Activated naive CD4-positive, alpha-beta T cell treated with anti-CD3 and anti-CD28 coated beads, Interleukin-2, amount 10 ng/mL, durations not matched to agents 7 days and 5 days (primary cell): ENCODE results near the gene CD151.

Experiments
- CTCF ChIA-PET: fragments of 350-600 bp; sonication (Branson Sonifier 250); formaldehyde crosslinking; loops from one replicate; lab custom pipeline; 2021; ENCODE audit warnings: antibody characterized with exemption; lab: Charles Lee
- DNase-seq: peaks from one replicate; pipeline ENCODE4 v3.0.0-alpha.2; 2020
- H3K27ac Mint-ChIP-seq: one replicate; pipeline ENCODE4 v1.8.0; 2021; ENCODE audit warnings: mild to moderate bottlenecking, moderate library complexity, mixed read lengths
- H3K27me3 Mint-ChIP-seq: one replicate; pipeline ENCODE4 v1.8.0; 2021; ENCODE audit warnings: mild to moderate bottlenecking, mixed read lengths
- H3K36me3 Mint-ChIP-seq: one replicate; pipeline ENCODE4 v1.8.0; 2021; ENCODE audit warnings: mixed read lengths
- H3K4me1 Mint-ChIP-seq: one replicate; pipeline ENCODE4 v1.8.0; 2021; ENCODE audit warnings: mixed read lengths
- H3K4me3 Mint-ChIP-seq: one replicate; pipeline ENCODE4 v1.8.0; 2021; ENCODE audit warnings: mild to moderate bottlenecking, moderate library complexity, mixed read lengths
- H3K9me3 Mint-ChIP-seq: one replicate; pipeline ENCODE4 v1.8.0; 2021; ENCODE audit warnings: mixed read lengths

Gene CD151

GRCh38 chr11:803467-803742 is 29.3 kb upstream of the CD151 start:
- CTCF ChIA-PET, result no interaction called here
- DNase-seq, result no peak
- Mint-ChIP-seq H3K4me1 (peaks cover 34% of the 10 kb centered on the region), H3K36me3 (peaks cover 6% of the 10 kb centered on the region), H3K9me3 (no peaks in the 10 kb centered on the region), H3K4me3 (peak overlapping the region; percentile 82), H3K27ac (no peak overlapping the region), H3K27me3 (no peaks in the 10 kb centered on the region)

- CTCF ChIA-PET, result no interaction called here
- peak overlapping the region; percentile 84 for H3K27ac Mint-ChIP-seq
- H3K4me3 Mint-ChIP-seq, result peak overlapping the region; percentile 82
- no peak for DNase-seq
- H3K9me3 Mint-ChIP-seq, result no peaks in the 10 kb centered on the region
- H3K27me3 Mint-ChIP-seq, result no peaks in the 10 kb centered on the region
- H3K36me3 Mint-ChIP-seq, result peaks cover 6% of the 10 kb centered on the region
- peaks cover 40% of the 10 kb centered on the region for H3K4me1 Mint-ChIP-seq
Measured at GRCh38 chr11:803770-804598, 28.8 kb upstream of the CD151 start.

- Mint-ChIP-seq H3K4me3 (peak overlapping the region; percentile 82), H3K36me3 (peaks cover 6% of the 10 kb centered on the region), H3K27ac (peak overlapping the region; percentile 84), H3K27me3 (peaks cover 2% of the 10 kb centered on the region), H3K4me1 (peaks cover 41% of the 10 kb centered on the region), H3K9me3 (no peaks in the 10 kb centered on the region)
- CTCF ChIA-PET, result no interaction called here
- DNase-seq, result no peak
Measured at GRCh38 chr11:804599-804964, 28.2 kb upstream of the CD151 start.

- Mint-ChIP-seq H3K36me3 (peaks cover 23% of the 10 kb centered on the region), H3K9me3 (no peaks in the 10 kb centered on the region), H3K27ac (peak overlapping the region; percentile 97), H3K4me3 (peak overlapping the region; percentile 91), H3K4me1 (peaks cover 59% of the 10 kb centered on the region), H3K27me3 (peaks cover 3% of the 10 kb centered on the region)
- DNase-seq, result peak; percentile 42
- CTCF ChIA-PET, result interaction anchor here (0.7 kb wide), 1 partner anchor 151 kb away, joined by 3 read pairs; no protein-coding TSS in a partner anchor
Measured at GRCh38 chr11:808427-809286, 24.1 kb upstream of the CD151 start.

- peak within 1 kb of the TSS; percentile 91 for H3K4me3 Mint-ChIP-seq
- peak; percentile 98 for DNase-seq
- H3K36me3 Mint-ChIP-seq, result peaks cover 26% of the 10 kb centered on the region
- peaks cover 3% of the 10 kb centered on the region for H3K27me3 Mint-ChIP-seq
- CTCF ChIA-PET, result no interaction called here
- no peaks in the 10 kb centered on the region for H3K9me3 Mint-ChIP-seq
- peak within 1 kb of the TSS; percentile 97 for H3K27ac Mint-ChIP-seq
- peaks cover 55% of the 10 kb centered on the region for H3K4me1 Mint-ChIP-seq
Measured at GRCh38 chr11:809287-810039, 23.3 kb upstream of the CD151 start, which contains the start of gene RPLP2. Gene RPLP2 (plus strand): TSS chr11:809967. CDS start chr11:810235, 268 bp downstream.

- Mint-ChIP-seq H3K4me1 (peaks cover 53% of the 10 kb centered on the region), H3K27ac (peak overlapping the region; percentile 97), H3K9me3 (no peaks in the 10 kb centered on the region), H3K4me3 (peak overlapping the region; percentile 91), H3K36me3 (peaks cover 26% of the 10 kb centered on the region), H3K27me3 (peaks cover 3% of the 10 kb centered on the region)
- CTCF ChIA-PET, result no interaction called here
- no peak for DNase-seq
Measured at GRCh38 chr11:810040-810567, 22.6 kb upstream of the CD151 start.

GRCh38 chr11:811446-812245 is 21.1 kb upstream of the CD151 start:
- no peaks in the 10 kb centered on the region for H3K9me3 Mint-ChIP-seq
- peaks cover 44% of the 10 kb centered on the region for H3K4me1 Mint-ChIP-seq
- CTCF ChIA-PET, result no interaction called here
- peaks cover 26% of the 10 kb centered on the region for H3K36me3 Mint-ChIP-seq
- H3K27ac Mint-ChIP-seq, result peak overlapping the region; percentile 90
- H3K27me3 Mint-ChIP-seq, result peaks cover 3% of the 10 kb centered on the region
- H3K4me3 Mint-ChIP-seq, result peak overlapping the region; percentile 91
- no peak for DNase-seq

- H3K36me3 Mint-ChIP-seq, result peaks cover 26% of the 10 kb centered on the region
- peaks cover 3% of the 10 kb centered on the region for H3K27me3 Mint-ChIP-seq
- H3K9me3 Mint-ChIP-seq, result no peaks in the 10 kb centered on the region
- H3K4me1 Mint-ChIP-seq, result peaks cover 42% of the 10 kb centered on the region
- CTCF ChIA-PET, result no interaction called here
- peak overlapping the region; percentile 90 for H3K27ac Mint-ChIP-seq
- peak overlapping the region; percentile 21 for H3K4me3 Mint-ChIP-seq
- no peak for DNase-seq
Measured at GRCh38 chr11:812390-812789, 20.4 kb upstream of the CD151 start.

GRCh38 chr11:813072-813455 is 19.7 kb upstream of the CD151 start:
- H3K27me3 Mint-ChIP-seq, result peaks cover 3% of the 10 kb centered on the region
- H3K36me3 Mint-ChIP-seq, result peaks cover 26% of the 10 kb centered on the region
- DNase-seq, result no peak
- no peak overlapping the region for H3K4me3 Mint-ChIP-seq
- CTCF ChIA-PET, result no interaction called here
- no peaks in the 10 kb centered on the region for H3K9me3 Mint-ChIP-seq
- H3K4me1 Mint-ChIP-seq, result peaks cover 37% of the 10 kb centered on the region
- no peak overlapping the region for H3K27ac Mint-ChIP-seq

GRCh38 chr11:813456-814096 is 19.2 kb upstream of the CD151 start:
- no peak for DNase-seq
- Mint-ChIP-seq H3K27ac (no peak overlapping the region), H3K4me1 (peaks cover 35% of the 10 kb centered on the region), H3K4me3 (no peak overlapping the region), H3K27me3 (peaks cover 3% of the 10 kb centered on the region), H3K9me3 (no peaks in the 10 kb centered on the region), H3K36me3 (peaks cover 26% of the 10 kb centered on the region)
- CTCF ChIA-PET, result no interaction called here

- CTCF ChIA-PET, result interaction anchor here (0.6 kb wide), 1 partner anchor 155 kb away, joined by 3 read pairs; no protein-coding TSS in a partner anchor
- H3K27ac Mint-ChIP-seq, result no peak overlapping the region
- no peak for DNase-seq
- peaks cover 23% of the 10 kb centered on the region for H3K36me3 Mint-ChIP-seq
- H3K4me3 Mint-ChIP-seq, result no peak overlapping the region
- H3K27me3 Mint-ChIP-seq, result no peaks in the 10 kb centered on the region
- H3K4me1 Mint-ChIP-seq, result peaks cover 31% of the 10 kb centered on the region
- no peaks in the 10 kb centered on the region for H3K9me3 Mint-ChIP-seq
Measured at GRCh38 chr11:815675-816432, 16.9 kb upstream of the CD151 start.

GRCh38 chr11:816433-816779 is 16.3 kb upstream of the CD151 start:
- Mint-ChIP-seq H3K27ac (no peak overlapping the region), H3K4me3 (no peak overlapping the region), H3K9me3 (no peaks in the 10 kb centered on the region), H3K4me1 (peaks cover 30% of the 10 kb centered on the region), H3K27me3 (no peaks in the 10 kb centered on the region), H3K36me3 (peaks cover 18% of the 10 kb centered on the region)
- no peak for DNase-seq
- CTCF ChIA-PET, result interaction anchor here (0.6 kb wide), 1 partner anchor 155 kb away, joined by 3 read pairs; no protein-coding TSS in a partner anchor
